CD4-positive, alpha-beta T cell treated with Interleukin-4 for 1 hour (primary cell): Measurements from ENCODE around the gene DCAF5.

ENCODE experiments used
- DNase-seq, 2 donors: peaks; one replicate each; pipeline ENCODE4 v3.0.0-alpha.2; 2020 to 2022

Gene DCAF5

GRCh38 chr14:69139743-69140142 lies 13.2 kb downstream of the DCAF5 start:
- no peak for DNase-seq

- DNase-seq, result no peak
Observed at GRCh38 chr14:69137843-69138535, 14.9 kb downstream of the DCAF5 start.

GRCh38 chr14:69137416-69137815 lies 15.5 kb downstream of the DCAF5 start:
- DNase-seq, result no peak

- DNase-seq, result no peak
Observed at GRCh38 chr14:69135133-69135532, 17.8 kb downstream of the DCAF5 start.

- no peak for DNase-seq
Observed at GRCh38 chr14:69133206-69134125, 19.5 kb downstream of the DCAF5 start.

- DNase-seq, result no peak
Observed at GRCh38 chr14:69132513-69133181, 20.3 kb downstream of the DCAF5 start.

GRCh38 chr14:69131176-69131575 lies 21.7 kb downstream of the DCAF5 start:
- no peak for DNase-seq

- peak; percentile 76 to 80 for DNase-seq
Observed at GRCh38 chr14:69129264-69129880, 23.5 kb downstream of the DCAF5 start.

- DNase-seq, result no peak
Observed at GRCh38 chr14:69118305-69118704, 34.6 kb downstream of the DCAF5 start.

- no peak for DNase-seq
Observed at GRCh38 chr14:69117020-69117767, 35.7 kb downstream of the DCAF5 start.

- no peak for DNase-seq
Observed at GRCh38 chr14:69115407-69116185, 37.3 kb downstream of the DCAF5 start.

- no peak for DNase-seq
Observed at GRCh38 chr14:69114763-69115162, 38.2 kb downstream of the DCAF5 start.

GRCh38 chr14:69108358-69108757 lies 44.6 kb downstream of the DCAF5 start:
- no peak for DNase-seq

GRCh38 chr14:69107407-69108003 lies 45.4 kb downstream of the DCAF5 start:
- DNase-seq, result peak; percentile 27 to 62

- DNase-seq, result no peak
Observed at GRCh38 chr14:69106451-69106850, 46.5 kb downstream of the DCAF5 start.

- no peak for DNase-seq
Observed at GRCh38 chr14:69105326-69105725, 47.6 kb downstream of the DCAF5 start.

GRCh38 chr14:69101331-69101826 lies 51.5 kb downstream of the DCAF5 start:
- DNase-seq, result peak in 1 of 2 donors; percentile 14

- DNase-seq, result no peak
Observed at GRCh38 chr14:69097974-69098373, 54.9 kb downstream of the DCAF5 start.

- no peak for DNase-seq
Observed at GRCh38 chr14:69096781-69097475, 56.0 kb downstream of the DCAF5 start.

GRCh38 chr14:69096246-69096645 lies 56.7 kb downstream of the DCAF5 start:
- no peak for DNase-seq
